Thoracic aorta (tissue), 2 donors: ENCODE measurements around the gene PCARE. TPM values are rescaled to one million over a fixed set of nuclear protein-coding genes. Genes with fewer than 3 reads are reported as not detected.

ENCODE experiments used
- ATAC-seq: fragments of 150-250 bp; one replicate; pipeline ENCODE4 v1.8.0; 2017; ENCODE audit warnings: low read depth; ENCODE audit not compliant: insufficient number of reproducible peaks, low FRiP score
- DNase-seq: peaks from one replicate; pipeline ENCODE4 v3.0.0-alpha.2; 2020; ENCODE audit warnings: low spot score
- H3K27ac ChIP-seq, 2 donors: fragments of 200-600 bp; sonication (generic); 1 replicate in 1 of 2; 2 replicates in 1 of 2; pipeline ENCODE4 v1.5.1; 2016; ENCODE audit warnings: mild to moderate bottlenecking in 2 of 2, moderate library complexity in 2 of 2
- H3K27me3 ChIP-seq: fragments of 200-600 bp; sonication (generic); replicated peaks from 2 replicates; pipeline ENCODE4 v1.6.0; 2016; ENCODE audit warnings: mild to moderate bottlenecking; ENCODE audit not compliant: insufficient read depth
- H3K36me3 ChIP-seq: fragments of 200-600 bp; sonication (generic); one replicate; pipeline ENCODE4 v1.5.1; 2016
- H3K4me1 ChIP-seq, 2 donors: fragments of 200-600 bp; sonication (generic); 1 replicate in 1 of 2; 2 replicates in 1 of 2; pipeline versions ENCODE4 v1.5.1 to v1.6.0; 2016; ENCODE audit warnings: low read depth in 2 of 2, mild to moderate bottlenecking in 1 of 2; ENCODE audit not compliant: control insufficient read depth in 1 of 2
- H3K4me3 ChIP-seq: fragments of 200-600 bp; sonication (generic); 2 replicates; pipeline ENCODE4 v1.5.1; 2016; ENCODE audit warnings: mild to moderate bottlenecking
- H3K9me3 ChIP-seq: fragments of 200-600 bp; sonication (generic); 2 replicates; pipeline ENCODE4 v1.5.1; 2016
- CTCF ChIP-seq: fragments of 200-600 bp; sonication (generic); IDR thresholded peaks from one replicate; pipeline ENCODE4 v1.5.1; 2019; ENCODE audit warnings: antibody characterized with exemption
- total RNA-seq, 2 donors: library from RNA; depleted of rRNA; stranded (reverse); fragments of >200 nt; gene quantifications; one replicate each; pipeline versions ENCODE4 v1.1.0 to v1.2.3, GENCODE V29; 2016

The PCARE gene
- total RNA-seq, 2 donors from 2014 or later, result not detected

GRCh38 chr2:29014811-29015421 is 59.4 kb downstream of the PCARE start:
- TF ChIP-seq CTCF, result no peak
- H3K27ac ChIP-seq, result no peak overlapping the region
- ATAC-seq (no peak), DNase-seq (no peak)
- H3K4me1 ChIP-seq, result peaks cover 0 to 19% of the 10 kb centered on the region in 2 donors
- no peaks in the 10 kb centered on the region for H3K36me3 ChIP-seq
- H3K4me3 ChIP-seq, result no peak overlapping the region
- H3K27me3 ChIP-seq, result no peaks in the 10 kb centered on the region
- H3K9me3 ChIP-seq, result no peaks in the 10 kb centered on the region

DNA sequence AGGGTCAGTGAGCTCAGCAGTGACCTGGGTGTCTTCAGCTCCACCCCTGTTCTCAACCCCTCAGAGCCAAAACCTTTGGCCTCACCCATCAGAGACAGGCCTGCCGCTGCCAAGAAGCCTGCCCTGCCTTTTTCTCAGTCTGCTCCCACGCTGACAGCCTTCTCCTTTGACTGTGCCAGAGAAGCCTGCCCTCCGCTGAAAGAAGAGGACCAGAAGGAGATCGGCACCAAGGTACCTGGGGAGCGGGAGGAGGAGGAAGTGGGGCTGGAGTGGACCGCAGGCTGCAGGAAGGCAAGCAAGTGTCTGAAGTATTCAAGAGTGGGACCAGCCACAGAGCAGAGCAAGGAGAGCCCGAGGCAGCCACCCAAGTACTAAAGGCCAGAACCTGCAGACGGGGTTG is 60.0 kb downstream of the PCARE start:
- peaks cover 0 to 19% of the 10 kb centered on the region in 2 donors for H3K4me1 ChIP-seq
- no peak for ATAC-seq

GRCh38 chr2:29013057-29013780 is 61.1 kb downstream of the PCARE start:
- no peak for TF ChIP-seq CTCF
- peaks cover 0 to 19% of the 10 kb centered on the region in 2 donors for H3K4me1 ChIP-seq

More for the DNA sequence above, 60.0 kb downstream of the PCARE start:
- TF ChIP-seq CTCF, result no peak
- Histone ChIP-seq H3K4me3 (no peak overlapping the region), H3K27ac (no peak overlapping the region), H3K36me3 (no peaks in the 10 kb centered on the region), H3K9me3 (no peaks in the 10 kb centered on the region), H3K27me3 (no peaks in the 10 kb centered on the region)
- DNase-seq, result no peak

GRCh38 chr2:29012211-29012681 is 62.1 kb downstream of the PCARE start:
- Histone ChIP-seq H3K4me1 (peaks cover 0 to 19% of the 10 kb centered on the region in 2 donors), H3K27ac (peak overlapping the region in 1 of 2 donors; percentile 5), H3K27me3 (no peaks in the 10 kb centered on the region), H3K4me3 (no peak overlapping the region), H3K36me3 (no peaks in the 10 kb centered on the region), H3K9me3 (no peaks in the 10 kb centered on the region)
- ATAC-seq, result no peak
- TF ChIP-seq CTCF, result no peak
- no peak for DNase-seq

More at GRCh38 chr2:29013057-29013780, 61.1 kb downstream of the PCARE start:
- ATAC-seq (no peak), DNase-seq (no peak)
- no peak overlapping the region for H3K4me3 ChIP-seq
- no peaks in the 10 kb centered on the region for H3K9me3 ChIP-seq
- H3K36me3 ChIP-seq, result no peaks in the 10 kb centered on the region
- no peak overlapping the region for H3K27ac ChIP-seq
- H3K27me3 ChIP-seq, result no peaks in the 10 kb centered on the region

Other genes with a start within 250 kb of the PCARE start
- gene TRMT61B, start 204.2 kb downstream of the PCARE start, total RNA-seq, result 10 to 100 TPM in 1 of 2 donors, 1 to 10 TPM in 1; 6.0 to 13.6 TPM
- 10 to 100 TPM; 19.8 to 76.4 TPM for gene WDR43, start 179.9 kb downstream of the PCARE start, total RNA-seq
- gene TOGARAM2, start 93.2 kb downstream of the PCARE start, total RNA-seq, result 1 to 10 TPM in 1 of 2 donors, under 1 TPM in 1; 0.49 to 2.4 TPM
- gene CLIP4, start 40.9 kb upstream of the PCARE start, total RNA-seq, result 10 to 100 TPM; 31.3 to 54.0 TPM